HepG2 (cell line): Measurements from ENCODE around the gene UTP3. TPM values are rescaled to one million over a fixed set of nuclear protein-coding genes. Genes with fewer than 3 reads are reported as not detected.

ENCODE experiments used
- ATAC-seq: fragments of 200-7000 bp; cut with Tn5 transposase; 3 replicates; pipeline ENCODE4 v1.9.1; 2020; ENCODE audit warnings: mild to moderate bottlenecking, moderate library complexity
- BruUV-seq: library from RNA; stranded (reverse); fragments of 400-500 nt; replicated peaks from 2 replicates; lab custom pipeline; 2021; lab: Mats Ljungman, UMichigan
- CTCF ChIA-PET: fragments of 300-600 bp; formaldehyde crosslinking; extraction: SDS; loops from one replicate; lab custom pipeline; 2021; ENCODE audit warnings: low total read pairs, inconsistent platforms, low intra/inter-chr PET ratio; lab: Yijun Ruan, JAX
- POLR2A ChIA-PET: fragments of 350-600 bp; sonication (Branson Sonifier 250); formaldehyde crosslinking; loops from one replicate; lab custom pipeline; 2020; ENCODE audit warnings: antibody characterized with exemption, inconsistent platforms; lab: Yijun Ruan, JAX
- DNase-seq: peaks from one replicate; pipeline ENCODE4 v3.0.0-alpha.2; 2015; ENCODE audit warnings: low spot score
- FAIRE-seq: peaks from 3 replicates; lab custom pipeline; 2011; peaks lifted over from hg19 to GRCh38; lab: Jason Lieb, UNC
- H2AFZ ChIP-seq: one replicate; pipeline ENCODE4 v1.6.1; 2011; ENCODE audit warnings: low read length, inconsistent platforms
- H3K27ac ChIP-seq: fragments of 300-600 bp; 3 replicates; pipeline ENCODE4 v1.8.0; 2011; ENCODE audit warnings: mixed run types, mild to moderate bottlenecking, mixed read lengths, low read length, inconsistent platforms; ENCODE audit not compliant: insufficient read depth; ENCODE audit errors: extremely low read length
- H3K27me3 ChIP-seq, 2 experiments: fragments of 200-600 bp in 1 of 2; 2 replicates in 1 of 2; 3 replicates in 1 of 2; pipeline versions ENCODE4 v1.6.0 to v1.8.0; 2011; ENCODE audit warnings: low read length in 2 of 2, mild to moderate bottlenecking in 2 of 2, moderate library complexity in 2 of 2, inconsistent platforms in 1 of 2; ENCODE audit not compliant: insufficient read depth in 2 of 2, control insufficient read depth in 1 of 2
- H3K36me3 ChIP-seq, 2 experiments: fragments of 200-600 bp in 1 of 2; replicated peaks in 1 of 2; 2 replicates in 1 of 2; 3 replicates in 1 of 2; pipeline versions ENCODE4 v1.5.1 to v1.8.0; 2011; ENCODE audit warnings: low read length in 2 of 2, inconsistent platforms in 1 of 2; ENCODE audit not compliant: insufficient read depth in 2 of 2, control insufficient read depth in 1 of 2
- H3K4me1 ChIP-seq: 2 replicates; pipeline ENCODE4 v1.5.1; 2012; ENCODE audit warnings: low read length, inconsistent platforms; ENCODE audit not compliant: insufficient read depth
- H3K4me2 ChIP-seq: 2 replicates; pipeline ENCODE4 v1.6.0; 2011; ENCODE audit warnings: low read depth, low read length, inconsistent platforms
- H3K4me3 ChIP-seq, 3 experiments: fragments of 200-600 bp in 1 of 3; sonication (generic), shearing (Covaris generic) in 1 of 3; replicated peaks in 1 of 3; 2 replicates each; pipeline ENCODE4 v1.5.1; 2011 to 2016; ENCODE audit warnings: low read length in 3 of 3, inconsistent platforms in 2 of 3, low read depth in 2 of 3, mild to moderate bottlenecking in 2 of 3, control low read depth in 1 of 3, mixed read lengths in 1 of 3; ENCODE audit not compliant: insufficient read depth in 1 of 3
- H3K79me2 ChIP-seq: one replicate; pipeline ENCODE4 v1.6.1; 2011; ENCODE audit warnings: low read length, inconsistent platforms; ENCODE audit not compliant: insufficient read depth
- H3K9ac ChIP-seq: 2 replicates; pipeline ENCODE4 v1.6.0; 2011; ENCODE audit warnings: mild to moderate bottlenecking, low read depth, low read length, inconsistent platforms; ENCODE audit not compliant: insufficient read depth
- H3K9me3 ChIP-seq: 2 replicates; pipeline ENCODE4 v1.5.1; 2012; ENCODE audit warnings: mild to moderate bottlenecking, low read length
- H4K20me1 ChIP-seq: 2 replicates; pipeline ENCODE4 v1.6.0; 2011; ENCODE audit warnings: inconsistent platforms, mild to moderate bottlenecking, low read length, moderate library complexity; ENCODE audit not compliant: insufficient read depth
- CBX5 ChIP-seq: sonication (generic); formaldehyde crosslinking; IDR thresholded peaks from 2 replicates; pipeline ENCODE4 v1.4.0; 2020; ENCODE audit warnings: missing genetic modification reagents, borderline replicate concordance
- IRF9 ChIP-seq: sonication (generic); formaldehyde crosslinking; IDR thresholded peaks from 2 replicates; pipeline ENCODE4 v1.8.0; 2022; ENCODE audit warnings: missing genetic modification reagents, mild to moderate bottlenecking, borderline replicate concordance
- KIAA2018 ChIP-seq: sonication (generic); formaldehyde crosslinking; IDR thresholded peaks from 2 replicates; pipeline ENCODE4 v1.5.0; 2020; ENCODE audit warnings: mild to moderate bottlenecking, missing genetic modification reagents, borderline replicate concordance
- MTF1 ChIP-seq: sonication (generic); formaldehyde crosslinking; IDR thresholded peaks from 2 replicates; pipeline ENCODE4 v1.5.0; 2020; ENCODE audit warnings: missing genetic modification reagents
- PAWR ChIP-seq: sonication (generic); formaldehyde crosslinking; IDR thresholded peaks from 2 replicates; pipeline ENCODE4 v1.4.0; 2020; ENCODE audit warnings: missing genetic modification reagents, mild to moderate bottlenecking, borderline replicate concordance
- PRMT3 ChIP-seq: sonication (generic); formaldehyde crosslinking; IDR thresholded peaks from 2 replicates; pipeline ENCODE4 v1.8.1; 2022; ENCODE audit warnings: low read depth, mild to moderate bottlenecking, moderate library complexity, missing genetic modification reagents, borderline replicate concordance
- SAP130 ChIP-seq: IDR thresholded peaks from 2 replicates; pipeline ENCODE4 v1.6.1; 2016; ENCODE audit warnings: low read depth
- TERF1 ChIP-seq: sonication (generic); formaldehyde crosslinking; IDR thresholded peaks from 2 replicates; pipeline ENCODE4 v1.8.0; 2022; ENCODE audit warnings: mild to moderate bottlenecking, missing genetic modification reagents, moderate library complexity
- ZBTB7B ChIP-seq: sonication (generic); formaldehyde crosslinking; IDR thresholded peaks from 2 replicates; pipeline ENCODE4 v1.4.0; 2020; ENCODE audit warnings: missing genetic modification reagents
- ZKSCAN5 ChIP-seq: sonication (generic); formaldehyde crosslinking; IDR thresholded peaks from 2 replicates; pipeline ENCODE4 v1.5.1; 2020; ENCODE audit warnings: mild to moderate bottlenecking, missing genetic modification reagents
- ZNF253 ChIP-seq: sonication (generic); formaldehyde crosslinking; IDR thresholded peaks from 2 replicates; pipeline ENCODE4 v1.8.0; 2022; ENCODE audit warnings: mild to moderate bottlenecking, missing genetic modification reagents, borderline replicate concordance
- ZNF441 ChIP-seq: sonication (generic); formaldehyde crosslinking; IDR thresholded peaks from 2 replicates; pipeline ENCODE4 v1.7.0; 2021; ENCODE audit warnings: missing genetic modification reagents, borderline replicate concordance
- ZNF777 ChIP-seq: sonication (generic); formaldehyde crosslinking; IDR thresholded peaks from 2 replicates; pipeline ENCODE4 v1.4.0; 2020; ENCODE audit warnings: missing genetic modification reagents
- in situ Hi-C: cut with HindIII; loops from 2 replicates; pipeline ENCODE4 v1.10.0; 2017; ENCODE audit warnings: low pct_unique_long_range_greater_than_20kb; ENCODE audit not compliant: extremely low pct_ligation_motif_present
- intact Hi-C: fragments of 100-400 bp; cut with micrococcal nuclease; formaldehyde crosslinking; loops from one replicate; pipeline ENCODE4 v1.10.0; 2022; ENCODE audit not compliant: unreplicated experiment
- polyA plus RNA-seq, 8 experiments: library from polyadenylated mRNA; depleted of rRNA in 3 of 8; stranded (reverse) in 7 of 8; unstranded in 1 of 8; fragments of >200 nt; fragmentation: Illumina TruSeq in 4 of 8; extraction: Trizol in 4 of 8; gene quantifications; 2 replicates each; pipeline versions ENCODE4 v1.2.1 to v1.2.3, GENCODE V29; 2011 to 2016; ENCODE audit warnings: low read depth in 4 of 8, missing spikeins in 1 of 8, mixed read lengths in 1 of 8; ENCODE audit not compliant: insufficient read depth in 1 of 8
- total RNA-seq, 5 experiments: library from RNA; depleted of rRNA; stranded (reverse); fragments of >200 nt; fragmentation: Illumina TruSeq; extraction: Trizol; gene quantifications; 2 replicates each; pipeline ENCODE4 v1.2.3, GENCODE V29; 2016; ENCODE audit warnings: low read depth in 1 of 5

UTP3 gene
- total and polyA plus RNA-seq, 2 of the 13 experiments (the other 11 are each of a cell fraction or from before 2014, with no cell fraction given), result 6.9 to 19.5 TPM

- Histone ChIP-seq H3K4me1 (no peaks in the 10 kb centered on the region), H2AFZ (no peak overlapping the region), H3K4me2 (no peak overlapping the region), H3K27me3 (no peaks in the 10 kb centered on the region), H3K79me2 (no peaks in the 10 kb centered on the region), H3K9me3 (no peaks in the 10 kb centered on the region), H3K9ac (no peak overlapping the region), H3K27ac (no peak overlapping the region), H3K36me3 (no peaks in the 10 kb centered on the region), H3K4me3 (no peak overlapping the region), H4K20me1 (no peaks in the 10 kb centered on the region)
- FAIRE-seq (no peak), DNase-seq (no peak), ATAC-seq (no peak)
- POLR2A ChIA-PET, result no interaction called here
- BruUV-seq, result no TSS peak
- CTCF ChIA-PET, result no interaction called here
- intact Hi-C loops (loop anchor here (10.0 kb wide), 1 partner anchor 224 kb away; the partner anchor contains the start of gene MOB1B), in situ Hi-C loops (no loop called here)
- no peak for TF ChIP-seq SAP130 (CRISPR knock-in tag)
- TF ChIP-seq MTF1 (CRISPR knock-in tag), result no peak
- no peak for TF ChIP-seq CBX5 (CRISPR knock-in tag)
- no peak for TF ChIP-seq PRMT3 (CRISPR knock-in tag)
- no peak for TF ChIP-seq IRF9 (CRISPR knock-in tag)
- TF ChIP-seq ZBTB7B (CRISPR knock-in tag), result no peak
- no peak for TF ChIP-seq PAWR
- no peak for TF ChIP-seq KIAA2018 (CRISPR knock-in tag)
- no peak for TF ChIP-seq TERF1 (CRISPR knock-in tag)
- TF ChIP-seq ZNF441 (CRISPR knock-in tag), result no peak
- no peak for TF ChIP-seq ZNF777 (CRISPR knock-in tag)
- no peak for TF ChIP-seq ZKSCAN5 (CRISPR knock-in tag)
- no peak for TF ChIP-seq ZNF253 (CRISPR knock-in tag)
These were observed 7.4 kb upstream of the UTP3 start for GRCh38 chr4:70680934-70681333.
